ENCODE measurements around the gene PRPF18. TPM values are rescaled to one million over a fixed set of nuclear protein-coding genes. Genes with fewer than 3 reads are reported as not detected.

PRPF18 gene
- total RNA-seq, 6 experiments from 2014 or later, result 8.1 to 16.1 (median 11.5) TPM

DNA sequence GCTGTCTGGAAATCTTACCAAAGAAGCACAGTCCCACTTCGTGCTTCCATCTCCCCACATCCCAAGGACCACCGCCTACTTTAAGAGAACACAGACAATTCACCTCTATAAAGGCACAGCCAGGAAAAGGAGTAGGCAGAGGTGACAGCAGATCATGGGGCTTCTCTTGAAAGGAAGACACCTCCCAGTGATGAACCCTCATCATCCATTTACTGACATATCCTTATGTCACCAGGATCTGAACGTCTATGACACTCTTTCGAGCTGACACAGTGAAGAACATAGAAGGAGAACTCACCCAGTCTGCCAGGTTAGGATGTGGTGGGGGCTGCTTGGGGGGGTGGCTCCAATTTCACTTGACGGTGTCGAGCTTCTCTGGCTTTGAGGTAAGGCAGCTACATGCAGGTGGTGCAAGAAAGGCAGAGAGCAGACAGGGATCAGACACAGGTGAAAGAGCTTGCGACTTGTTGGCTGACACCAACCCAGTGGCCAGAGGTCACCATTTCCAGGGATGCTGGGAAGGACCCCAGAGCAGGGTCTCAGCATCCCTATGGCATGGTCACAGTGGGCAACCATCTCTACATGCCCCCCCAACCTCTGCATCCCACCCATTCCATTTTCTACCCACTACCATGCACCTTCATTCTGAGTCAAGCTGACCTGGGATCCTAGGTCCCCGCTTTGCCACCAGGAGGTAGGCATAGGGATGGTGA, 67.5 kb downstream of the PRPF18 start:
- 84% methylated on average over 5 of the region's 8 CpGs for WGBS (ENCODE audit: insufficient coverage, low coverage, low lambda C conversion rate, missing lambda C conversion rate)
- no peaks in the 10 kb centered on the region for H3K4me1 ChIP-seq
- no peak for TF ChIP-seq POLR2A (IDR thresholded peaks at IDR 0.05)
- no peak for TF ChIP-seq CTCF (IDR thresholded peaks at IDR 0.05)
- H3K27me3 ChIP-seq, result no peaks in the 10 kb centered on the region
- peaks cover 0 to 67% (median 22%) of the 10 kb centered on the region in 4 donors for H3K36me3 ChIP-seq
- no peak for DNase-seq
- no peak for ATAC-seq
- no peak overlapping the region for H3K4me3 ChIP-seq
- no peak overlapping the region for H3K27ac ChIP-seq
- intact Hi-C loops (cut with DNase I), result no loop called here
- no peaks in the 10 kb centered on the region for H3K9me3 ChIP-seq

- intact Hi-C loops (cut with DNase I), result no loop called here
- no peaks in the 10 kb centered on the region for H3K9me3 ChIP-seq
- peaks cover 0 to 62% (median 22%) of the 10 kb centered on the region in 4 donors for H3K36me3 ChIP-seq
- WGBS (ENCODE audit: insufficient coverage, low coverage, low lambda C conversion rate, missing lambda C conversion rate), result 95% methylated on average over 2 of the region's 4 CpGs
- H3K27me3 ChIP-seq, result no peaks in the 10 kb centered on the region
- ATAC-seq, result no peak
- H3K4me3 ChIP-seq, result no peak overlapping the region
- TF ChIP-seq CTCF (IDR thresholded peaks at IDR 0.05) (no peak), POLR2A (IDR thresholded peaks at IDR 0.05) (no peak)
- peaks cover 0 to 2% (median 0%) of the 10 kb centered on the region in 4 donors for H3K4me1 ChIP-seq
- no peak for DNase-seq
- H3K27ac ChIP-seq, result no peak overlapping the region
These were observed 68.1 kb downstream of the PRPF18 start for GRCh38 chr10:13654846-13655245.

GRCh38 chr10:13656337-13657100, 69.8 kb downstream of the PRPF18 start:
- 87% methylated on average over 12 of the region's 68 CpGs for WGBS (ENCODE audit: insufficient coverage, low coverage, low lambda C conversion rate, missing lambda C conversion rate)
- Histone ChIP-seq H3K4me1 (peaks cover 0 to 3% (median 0%) of the 10 kb centered on the region in 4 donors), H3K4me3 (no peak overlapping the region), H3K36me3 (peaks cover 0 to 49% (median 18%) of the 10 kb centered on the region in 4 donors), H3K27me3 (no peaks in the 10 kb centered on the region), H3K27ac (no peak overlapping the region), H3K9me3 (no peaks in the 10 kb centered on the region)
- no peak for ATAC-seq
- DNase-seq, result no peak
- intact Hi-C loops (cut with DNase I), result no loop called here
- TF ChIP-seq POLR2A (IDR thresholded peaks at IDR 0.05), result no peak
- TF ChIP-seq CTCF (IDR thresholded peaks at IDR 0.05), result no peak

DNA sequence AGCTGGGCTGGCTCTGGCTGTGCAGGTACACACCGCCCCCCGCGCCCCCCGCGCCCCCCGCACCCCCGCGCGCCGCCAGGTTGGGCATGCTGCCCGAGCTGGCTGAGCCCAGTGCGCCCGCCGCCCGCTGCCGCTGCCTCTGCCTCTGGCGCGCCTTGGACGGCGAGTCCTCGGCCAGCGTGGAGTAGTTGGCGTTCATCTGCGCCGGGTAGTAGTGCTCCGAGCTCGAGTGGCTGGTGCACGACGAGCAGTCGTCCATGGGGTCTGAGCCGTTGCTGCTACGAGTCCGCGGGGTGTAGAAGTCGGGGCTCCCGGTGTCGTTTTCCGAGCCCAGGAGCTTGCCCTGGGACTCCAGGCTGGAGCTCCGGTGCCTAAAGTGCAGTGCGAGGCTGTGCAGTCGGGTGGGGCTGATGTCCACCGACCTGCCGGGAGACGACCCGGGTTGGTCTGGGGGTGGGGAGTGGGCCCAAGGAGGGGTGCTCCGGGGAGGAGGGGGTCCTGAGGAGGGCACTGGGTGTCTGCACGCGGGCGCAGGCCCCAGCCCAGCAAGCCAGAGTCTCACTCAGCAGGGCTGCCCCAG, 70.4 kb downstream of the PRPF18 start:
- Histone ChIP-seq H3K27ac (no peak overlapping the region), H3K36me3 (peaks cover 0 to 42% (median 15%) of the 10 kb centered on the region in 4 donors), H3K4me3 (no peak overlapping the region), H3K9me3 (no peaks in the 10 kb centered on the region), H3K27me3 (no peaks in the 10 kb centered on the region), H3K4me1 (peaks cover 0 to 3% (median 0%) of the 10 kb centered on the region in 4 donors)
- DNase-seq (no peak), ATAC-seq (no peak)
- WGBS (ENCODE audit: insufficient coverage, low coverage, low lambda C conversion rate, missing lambda C conversion rate), result 80% methylated on average over 4 of the region's 49 CpGs
- no peak for TF ChIP-seq CTCF (IDR thresholded peaks at IDR 0.05)
- TF ChIP-seq POLR2A (IDR thresholded peaks at IDR 0.05), result no peak
- intact Hi-C loops (cut with DNase I), result no loop called here
